Activated CD4-positive, alpha-beta T cell treated with anti-CD3 and anti-CD28 coated beads, Interleukin-2, amount 10 ng/mL, durations not matched to agents 7 days and 5 days (primary cell): ENCODE results near the gene CNFN. TPM values are rescaled to one million over a fixed set of nuclear protein-coding genes. Genes with fewer than 3 reads are reported as not detected.

Experiments used
- CTCF ChIA-PET: fragments of 350-600 bp; sonication (Branson Sonifier 250); formaldehyde crosslinking; loops from one replicate; lab custom pipeline; 2021; ENCODE audit warnings: antibody characterized with exemption; lab: Charles Lee
- POLR2A ChIA-PET: fragments of 350-600 bp; sonication (Branson Sonifier 250); formaldehyde crosslinking; loops from one replicate; lab custom pipeline; 2021; ENCODE audit warnings: antibody characterized with exemption; lab: Charles Lee
- DNase-seq: peaks from one replicate; pipeline ENCODE4 v3.0.0-alpha.2; 2020
- H3K27ac Mint-ChIP-seq: one replicate; pipeline ENCODE4 v1.8.0; 2021; ENCODE audit warnings: mild to moderate bottlenecking, moderate library complexity, mixed read lengths
- H3K27me3 Mint-ChIP-seq: one replicate; pipeline ENCODE4 v1.8.0; 2021; ENCODE audit warnings: mixed read lengths
- H3K36me3 Mint-ChIP-seq: one replicate; pipeline ENCODE4 v1.8.0; 2021; ENCODE audit warnings: low read depth, mixed read lengths
- H3K4me1 Mint-ChIP-seq: one replicate; pipeline ENCODE4 v1.8.0; 2021; ENCODE audit warnings: mixed read lengths
- H3K4me3 Mint-ChIP-seq: one replicate; pipeline ENCODE4 v1.8.0; 2021; ENCODE audit warnings: mild to moderate bottlenecking, moderate library complexity, mixed read lengths
- H3K9me3 Mint-ChIP-seq: one replicate; pipeline ENCODE4 v1.8.0; 2021; ENCODE audit warnings: mixed read lengths
- total RNA-seq, 2 experiments: library from RNA; stranded (reverse); gene quantifications; one replicate each; pipeline ENCODE4 v1.2.3, GENCODE V29; 2021

The CNFN gene
- total RNA-seq, 2 experiments from 2014 or later, result not detected

- H3K27me3 Mint-ChIP-seq, result no peaks in the 10 kb centered on the region
These were observed 32.9 kb upstream of the CNFN start for GRCh38 chr19:42422901-42423461.

GRCh38 chr19:42422092-42422900 lies 32.2 kb upstream of the CNFN start:
- Mint-ChIP-seq H3K27me3 (no peaks in the 10 kb centered on the region), H3K9me3 (no peaks in the 10 kb centered on the region), H3K36me3 (peaks cover 10% of the 10 kb centered on the region), H3K27ac (peak overlapping the region; percentile 90), H3K4me3 (peak overlapping the region; percentile 95), H3K4me1 (peaks cover 45% of the 10 kb centered on the region)
- DNase-seq, result no peak
- ChIA-PET POLR2A (interaction anchor here (1.5 kb wide), 1 partner anchor 15 kb away, joined by 3 read pairs; no protein-coding TSS in a partner anchor), CTCF (no interaction called here)

More at GRCh38 chr19:42422901-42423461, 32.9 kb upstream of the CNFN start:
- peak overlapping the region; percentile 90 for H3K27ac Mint-ChIP-seq
- peaks cover 10% of the 10 kb centered on the region for H3K36me3 Mint-ChIP-seq
- CTCF ChIA-PET, result interaction anchor here (0.7 to 3.9 kb wide), 4 partner anchors 11 to 1171 kb away, joined by 3 to 25 read pairs (median 7); no protein-coding TSS in a partner anchor
- peaks cover 45% of the 10 kb centered on the region for H3K4me1 Mint-ChIP-seq
- no peaks in the 10 kb centered on the region for H3K9me3 Mint-ChIP-seq
- peak; percentile 57 for DNase-seq
- peak overlapping the region; percentile 95 for H3K4me3 Mint-ChIP-seq
- POLR2A ChIA-PET, result interaction anchor here (0.6 to 1.5 kb wide), 3 partner anchors 10 to 17 kb away, joined by 3 read pairs; no protein-coding TSS in a partner anchor

- DNase-seq, result no peak
- no peak overlapping the region for H3K27ac Mint-ChIP-seq
- ChIA-PET POLR2A (no interaction called here), CTCF (interaction anchor here (2.0 to 2.7 kb wide), 4 partner anchors 12 to 21 kb away, joined by 6 to 13 read pairs (median 12); no protein-coding TSS in a partner anchor)
- no peaks in the 10 kb centered on the region for H3K9me3 Mint-ChIP-seq
- H3K36me3 Mint-ChIP-seq, result peaks cover 10% of the 10 kb centered on the region
- H3K4me3 Mint-ChIP-seq, result peak overlapping the region; percentile 95
- peaks cover 45% of the 10 kb centered on the region for H3K4me1 Mint-ChIP-seq
- no peaks in the 10 kb centered on the region for H3K27me3 Mint-ChIP-seq
These were observed 31.5 kb upstream of the CNFN start for GRCh38 chr19:42421591-42422031.

- Mint-ChIP-seq H3K4me3 (peak overlapping the region; percentile 95), H3K27me3 (no peaks in the 10 kb centered on the region), H3K4me1 (peaks cover 45% of the 10 kb centered on the region), H3K27ac (peak overlapping the region; percentile 44), H3K9me3 (no peaks in the 10 kb centered on the region), H3K36me3 (peaks cover 10% of the 10 kb centered on the region)
- DNase-seq, result no peak
- ChIA-PET POLR2A (no interaction called here), CTCF (interaction anchor here (1.0 to 2.7 kb wide), 9 partner anchors 11 to 45 kb away, joined by 3 to 13 read pairs (median 6); no protein-coding TSS in a partner anchor)
These were observed 31.0 kb upstream of the CNFN start for GRCh38 chr19:42421101-42421500.

- Mint-ChIP-seq H3K36me3 (peaks cover 10% of the 10 kb centered on the region), H3K27me3 (no peaks in the 10 kb centered on the region), H3K4me3 (no peak overlapping the region), H3K27ac (peak overlapping the region; percentile 10), H3K9me3 (no peaks in the 10 kb centered on the region), H3K4me1 (peaks cover 45% of the 10 kb centered on the region)
- ChIA-PET POLR2A (no interaction called here), CTCF (interaction anchor here (0.6 to 2.7 kb wide), 18 partner anchors 10 to 1049 kb away, joined by 3 to 13 read pairs (median 3); no protein-coding TSS in a partner anchor)
- peak; percentile 86 for DNase-seq
These were observed 30.0 kb upstream of the CNFN start for GRCh38 chr19:42420055-42420544.

GRCh38 chr19:42419309-42419708 lies 29.2 kb upstream of the CNFN start:
- H3K4me3 Mint-ChIP-seq, result no peak overlapping the region
- H3K27me3 Mint-ChIP-seq, result no peaks in the 10 kb centered on the region
- H3K36me3 Mint-ChIP-seq, result peaks cover 10% of the 10 kb centered on the region
- H3K4me1 Mint-ChIP-seq, result peaks cover 43% of the 10 kb centered on the region
- H3K9me3 Mint-ChIP-seq, result no peaks in the 10 kb centered on the region
- ChIA-PET CTCF (interaction anchor here (0.6 to 2.7 kb wide), 10 partner anchors 11 to 1050 kb away, joined by 3 to 13 read pairs (median 4); no protein-coding TSS in a partner anchor), POLR2A (no interaction called here)
- H3K27ac Mint-ChIP-seq, result no peak overlapping the region
- no peak for DNase-seq

GRCh38 chr19:42412661-42413076 lies 22.6 kb upstream of the CNFN start:
- POLR2A ChIA-PET, result no interaction called here

GRCh38 chr19:42412227-42412626 lies 22.1 kb upstream of the CNFN start:
- Mint-ChIP-seq H3K27me3 (no peaks in the 10 kb centered on the region), H3K27ac (no peak overlapping the region), H3K9me3 (no peaks in the 10 kb centered on the region), H3K36me3 (no peaks in the 10 kb centered on the region), H3K4me3 (no peak overlapping the region), H3K4me1 (no peaks in the 10 kb centered on the region)
- DNase-seq, result no peak
- CTCF ChIA-PET, result interaction anchor here (0.5 to 2.4 kb wide), 3 partner anchors 12 to 91 kb away, joined by 3 to 7 read pairs (median 4); no protein-coding TSS in a partner anchor
- POLR2A ChIA-PET, result no interaction called here

More at GRCh38 chr19:42412661-42413076, 22.6 kb upstream of the CNFN start:
- no peak overlapping the region for H3K4me3 Mint-ChIP-seq
- H3K27me3 Mint-ChIP-seq, result no peaks in the 10 kb centered on the region
- no peak overlapping the region for H3K27ac Mint-ChIP-seq
- no peaks in the 10 kb centered on the region for H3K9me3 Mint-ChIP-seq
- no peaks in the 10 kb centered on the region for H3K4me1 Mint-ChIP-seq
- no peak for DNase-seq
- CTCF ChIA-PET, result interaction anchor here (0.5 to 2.4 kb wide), 3 partner anchors 12 to 92 kb away, joined by 3 to 7 read pairs (median 4); no protein-coding TSS in a partner anchor
- no peaks in the 10 kb centered on the region for H3K36me3 Mint-ChIP-seq

GRCh38 chr19:42411581-42412178 lies 21.6 kb upstream of the CNFN start:
- Mint-ChIP-seq H3K36me3 (no peaks in the 10 kb centered on the region), H3K9me3 (no peaks in the 10 kb centered on the region), H3K4me1 (no peaks in the 10 kb centered on the region), H3K27me3 (no peaks in the 10 kb centered on the region), H3K4me3 (no peak overlapping the region), H3K27ac (no peak overlapping the region)
- DNase-seq, result no peak
- ChIA-PET CTCF (interaction anchor here (1.2 to 2.4 kb wide), 2 partner anchors 11 to 27 kb away, joined by 4 to 7 read pairs; no protein-coding TSS in a partner anchor), POLR2A (no interaction called here)

- H3K36me3 Mint-ChIP-seq, result peaks cover 5% of the 10 kb centered on the region
- POLR2A ChIA-PET, result no interaction called here
These were observed 20.3 kb upstream of the CNFN start for GRCh38 chr19:42410371-42410770.

GRCh38 chr19:42409477-42409876 lies 19.4 kb upstream of the CNFN start:
- CTCF ChIA-PET, result interaction anchor here (1.0 kb wide), 1 partner anchor 11 kb away, joined by 3 read pairs; no protein-coding TSS in a partner anchor

More at GRCh38 chr19:42410371-42410770, 20.3 kb upstream of the CNFN start:
- Mint-ChIP-seq H3K27me3 (no peaks in the 10 kb centered on the region), H3K27ac (no peak overlapping the region), H3K9me3 (no peaks in the 10 kb centered on the region), H3K4me3 (no peak overlapping the region), H3K4me1 (no peaks in the 10 kb centered on the region)
- CTCF ChIA-PET, result interaction anchor here (0.5 to 2.4 kb wide), 3 partner anchors 10 to 21 kb away, joined by 3 to 7 read pairs (median 3); no protein-coding TSS in a partner anchor
- no peak for DNase-seq

GRCh38 chr19:42407816-42408175 lies 17.7 kb upstream of the CNFN start:
- Mint-ChIP-seq H3K4me1 (no peaks in the 10 kb centered on the region), H3K9me3 (no peaks in the 10 kb centered on the region), H3K27me3 (no peaks in the 10 kb centered on the region), H3K4me3 (no peak overlapping the region), H3K27ac (no peak overlapping the region), H3K36me3 (peaks cover 13% of the 10 kb centered on the region)
- CTCF ChIA-PET, result interaction anchor here (0.9 kb wide), 2 partner anchors 13 to 22 kb away, joined by 3 to 4 read pairs; no protein-coding TSS in a partner anchor
- no peak for DNase-seq
- POLR2A ChIA-PET, result no interaction called here

More at GRCh38 chr19:42409477-42409876, 19.4 kb upstream of the CNFN start:
- Mint-ChIP-seq H3K27ac (peak overlapping the region; percentile 51), H3K4me3 (no peak overlapping the region), H3K9me3 (no peaks in the 10 kb centered on the region), H3K4me1 (no peaks in the 10 kb centered on the region), H3K27me3 (no peaks in the 10 kb centered on the region), H3K36me3 (peaks cover 13% of the 10 kb centered on the region)
- no peak for DNase-seq
- POLR2A ChIA-PET, result no interaction called here
